Effector CD8-positive, alpha-beta T cell (primary cell): Measurements from ENCODE around the gene KCNG2.

Experiments
- DNase-seq: peaks from one replicate; lab custom pipeline; 2025; lab: John Stamatoyannopoulos, UW

The KCNG2 gene

GRCh38 chr18:79785831-79786230 lies 11.9 kb upstream of the KCNG2 start:
- DNase-seq = no peak

DNA sequence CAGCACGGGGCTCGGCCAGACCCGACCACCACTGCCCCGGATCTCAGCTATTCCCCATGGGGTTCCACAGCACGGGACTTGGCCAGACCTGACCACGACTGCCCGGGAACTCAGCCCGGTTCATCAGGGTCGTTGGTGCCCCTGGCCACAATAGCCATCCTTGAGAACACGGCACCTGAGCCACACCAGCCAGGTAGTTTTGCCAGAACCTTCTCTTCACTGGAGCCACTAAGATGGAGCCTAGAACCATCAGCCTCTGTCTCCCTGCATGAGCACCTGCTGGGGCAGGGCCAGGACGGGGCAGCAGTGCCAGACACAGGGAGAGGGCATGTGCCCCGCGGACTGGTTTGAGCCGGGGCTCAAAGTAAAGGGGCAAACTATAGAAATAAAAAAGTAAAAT lies 11.4 kb upstream of the KCNG2 start:
- no peak for DNase-seq

DNA sequence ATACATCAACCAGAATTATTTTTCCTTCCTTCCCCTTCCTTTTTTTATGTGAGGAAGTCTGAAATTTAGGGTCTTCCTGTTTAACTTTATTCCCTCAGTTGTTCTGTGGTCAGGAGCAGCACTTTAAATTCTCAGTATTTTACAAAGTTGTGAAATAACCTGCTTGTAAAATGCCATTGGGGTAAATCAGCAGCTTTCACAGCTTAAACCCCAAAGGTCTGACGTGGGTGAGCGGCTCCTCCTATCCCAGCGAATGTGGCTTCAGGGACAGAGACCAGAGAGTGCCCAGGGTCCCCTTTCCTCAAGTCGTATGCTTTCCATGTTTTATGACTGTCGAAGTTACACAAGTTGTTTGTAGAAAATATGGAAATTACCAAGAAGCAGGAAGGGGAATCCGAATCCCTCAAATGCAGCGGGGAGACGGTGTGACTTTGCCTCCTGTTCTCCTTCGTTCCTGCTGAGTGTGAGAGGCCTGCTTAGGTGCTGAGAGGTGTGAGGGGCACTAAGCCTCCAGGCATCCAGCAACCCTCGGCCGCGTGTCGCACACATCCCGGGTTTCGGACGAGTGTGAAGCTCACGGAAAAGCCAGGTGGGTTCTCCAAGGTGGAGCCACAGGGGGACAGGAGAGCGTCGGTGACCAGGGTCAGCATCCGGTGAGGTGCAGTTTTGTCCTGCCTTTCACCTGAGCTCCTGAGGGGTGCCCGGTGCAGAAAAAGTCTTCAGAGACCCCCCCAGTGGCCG lies 10.8 kb upstream of the KCNG2 start:
- no peak for DNase-seq

DNA sequence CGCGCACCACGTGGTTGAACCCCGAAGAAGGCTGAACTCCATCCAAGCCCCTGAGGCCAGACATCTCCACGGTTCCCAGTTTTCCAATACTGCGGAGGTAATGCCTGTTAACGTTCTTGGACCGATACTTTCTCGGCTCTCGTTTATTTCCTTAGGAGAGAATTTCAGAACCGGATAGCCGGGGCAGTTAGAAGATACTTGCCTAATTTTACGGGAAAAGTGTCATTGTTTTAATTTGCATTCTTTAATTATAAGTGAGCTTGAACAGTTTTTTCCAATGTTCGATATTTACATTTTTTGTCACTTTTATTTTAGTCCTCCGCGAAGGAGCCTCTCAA lies 10.2 kb upstream of the KCNG2 start:
- no peak for DNase-seq

GRCh38 chr18:79787865-79788733 lies 9.6 kb upstream of the KCNG2 start:
- DNase-seq = no peak

DNA sequence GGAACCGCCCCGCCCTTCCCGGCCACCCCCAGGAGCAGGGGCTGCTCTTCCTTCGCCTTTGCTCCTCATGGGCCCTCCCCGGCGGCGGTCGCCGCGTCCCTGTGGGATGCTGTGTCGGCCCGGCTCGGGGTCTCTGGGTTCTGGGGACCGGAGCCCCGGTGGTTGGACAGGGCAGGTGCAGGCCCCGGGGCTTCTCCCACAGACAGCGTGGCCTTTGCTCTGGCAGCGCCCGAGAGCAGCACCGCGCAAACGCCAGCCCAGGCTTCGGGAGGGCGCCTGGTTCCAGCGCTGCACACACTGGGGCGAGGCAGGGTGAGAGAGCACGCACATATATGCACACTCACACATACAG lies 9.0 kb upstream of the KCNG2 start:
- no peak for DNase-seq

GRCh38 chr18:79789091-79789891 lies 8.4 kb upstream of the KCNG2 start:
- no peak for DNase-seq

GRCh38 chr18:79789901-79790890 lies 7.5 kb upstream of the KCNG2 start:
- no peak for DNase-seq

GRCh38 chr18:79790996-79791972 lies 6.5 kb upstream of the KCNG2 start:
- no peak for DNase-seq

DNA sequence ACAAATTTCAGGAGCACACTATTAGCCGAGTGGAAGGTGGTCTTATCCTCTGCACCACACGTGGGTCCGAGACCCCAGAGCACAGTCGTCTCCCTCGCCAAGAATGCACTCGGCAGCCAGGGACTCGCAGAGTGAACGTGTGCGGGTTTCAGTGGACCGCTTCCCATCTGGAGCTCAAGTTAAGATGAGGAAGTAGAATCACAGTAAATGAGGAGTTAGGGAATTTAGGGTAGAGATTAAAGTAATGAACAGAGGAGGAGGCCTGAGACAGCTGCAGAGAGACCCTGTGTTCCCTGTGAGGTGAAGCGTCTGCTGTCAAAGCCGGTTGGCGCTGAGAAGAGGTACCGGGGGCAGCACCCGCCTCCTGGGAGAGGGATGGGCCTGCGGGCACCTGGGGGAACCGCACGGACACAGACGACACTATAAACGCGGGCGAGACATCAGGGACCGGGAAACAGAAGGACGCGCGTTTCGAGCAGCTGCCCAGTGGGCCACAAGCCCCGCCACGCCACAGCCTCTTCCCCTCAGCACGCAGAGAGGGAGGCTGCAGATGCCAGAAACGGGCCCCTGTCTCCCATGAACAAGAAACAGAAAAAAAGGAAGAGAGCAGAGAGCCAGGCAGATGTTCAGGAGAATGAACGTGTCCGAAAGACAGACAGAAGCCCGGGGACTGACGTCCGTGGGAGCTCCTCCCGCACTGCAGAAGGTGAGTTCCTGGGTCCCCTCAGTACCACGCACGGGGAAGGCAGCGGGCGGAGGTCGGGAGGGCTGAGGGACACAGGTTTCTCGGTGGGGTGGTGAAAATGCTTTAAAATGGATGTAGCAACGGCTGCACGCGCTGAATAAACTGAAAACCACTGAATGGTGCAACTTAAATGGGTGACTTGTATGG lies 5.4 kb upstream of the KCNG2 start:
- no peak for DNase-seq

- no peak for DNase-seq
Observed at GRCh38 chr18:79792988-79793355, 4.8 kb upstream of the KCNG2 start.

DNA sequence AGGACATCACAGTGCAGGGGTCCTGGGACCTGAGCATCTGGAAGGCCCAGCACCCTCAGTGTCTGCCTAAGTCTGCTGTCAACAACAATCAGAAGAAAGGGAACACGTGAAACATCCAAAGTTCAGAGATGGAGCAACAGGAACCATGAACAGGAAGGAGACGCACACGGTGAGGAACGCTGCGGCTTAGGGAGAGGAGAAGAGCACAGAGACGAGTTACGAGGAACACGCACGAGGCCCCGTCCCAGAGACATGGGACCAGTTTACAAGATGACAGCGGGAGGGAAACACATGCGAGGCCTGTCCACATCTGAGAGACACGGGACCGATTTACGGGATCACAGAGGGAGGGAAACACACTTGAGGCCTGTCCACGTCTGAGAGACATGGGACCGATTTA lies 2.9 kb upstream of the KCNG2 start:
- DNase-seq = no peak

GRCh38 chr18:79795446-79795845 lies 2.3 kb upstream of the KCNG2 start:
- DNase-seq = no peak

- DNase-seq = no peak
Observed at GRCh38 chr18:79796016-79796415, 1.7 kb upstream of the KCNG2 start.

DNA sequence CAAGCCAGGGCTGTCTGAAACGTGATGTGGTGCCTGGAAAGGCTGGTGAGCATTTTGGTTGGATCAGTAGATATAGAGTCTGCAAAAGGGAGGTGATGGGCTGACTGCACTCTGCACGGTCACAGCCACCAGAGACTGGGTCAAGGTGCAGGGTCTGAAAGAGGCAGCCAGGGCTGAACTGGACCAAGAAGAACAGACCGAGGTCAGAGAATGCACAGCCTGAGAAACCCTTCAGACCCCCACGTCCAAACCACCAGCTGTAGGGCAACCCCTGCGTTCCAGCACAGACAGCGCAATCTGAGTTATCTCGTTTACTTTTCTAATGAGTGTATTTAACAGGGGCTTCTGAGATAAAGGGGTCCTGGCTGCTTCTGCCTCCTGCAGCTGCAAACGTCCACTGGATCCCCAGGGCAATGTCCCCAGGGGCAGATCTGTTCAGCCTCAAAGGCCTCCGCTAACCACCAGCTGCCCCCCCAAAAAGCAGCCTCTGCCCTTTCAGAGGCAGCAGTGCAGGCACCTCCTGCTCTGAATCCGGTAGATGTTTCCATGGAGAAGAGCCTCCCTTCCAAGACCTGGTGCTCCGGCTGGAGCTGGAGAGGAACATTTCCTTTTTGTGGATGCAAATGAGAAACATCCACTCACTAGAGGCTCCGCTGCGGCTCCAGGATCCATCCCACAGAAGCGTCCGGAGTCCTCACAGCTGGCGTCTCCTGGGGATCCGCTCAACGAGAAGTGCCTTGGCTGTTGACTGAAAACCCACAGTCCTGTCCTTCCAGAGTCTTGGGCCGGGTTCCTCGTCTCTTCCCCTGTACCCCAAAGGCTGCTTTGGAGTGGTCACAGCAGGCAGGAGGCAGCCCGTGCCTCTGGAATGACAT lies 970 bp upstream of the KCNG2 start:
- no peak for DNase-seq

DNA sequence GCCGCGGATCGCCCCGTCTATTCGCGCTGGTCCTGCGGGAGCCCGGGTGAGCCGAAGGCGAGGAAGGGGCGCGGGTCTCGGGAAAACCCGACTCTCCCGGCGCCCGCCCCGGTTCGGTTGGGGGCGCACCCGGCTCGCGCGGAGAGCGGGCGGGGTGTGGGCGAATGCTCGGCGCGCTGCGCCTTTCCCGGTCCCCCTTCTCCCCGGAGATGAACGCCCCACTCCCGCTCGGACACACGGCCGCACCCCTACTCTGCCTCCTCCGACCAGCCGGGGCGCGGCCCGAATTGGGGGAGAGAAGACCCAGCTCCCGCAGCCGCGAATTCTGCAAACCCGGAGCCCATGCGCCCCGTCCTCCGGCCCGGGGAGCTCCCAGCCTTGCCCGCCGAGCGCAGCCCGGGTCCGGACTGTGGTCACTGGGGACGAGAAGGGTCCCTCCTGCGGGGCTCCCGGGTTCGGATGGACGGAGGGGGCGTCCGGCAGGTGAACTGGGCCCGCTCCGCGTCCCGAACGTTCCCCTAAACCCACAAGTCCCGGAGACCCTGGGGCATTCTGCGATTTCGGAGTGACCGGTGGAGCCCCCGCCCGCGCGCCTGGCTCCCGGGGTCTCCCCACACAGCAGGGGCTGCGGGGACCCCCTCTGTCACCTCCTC lies 734 bp downstream of the KCNG2 start:
- DNase-seq = no peak

DNA sequence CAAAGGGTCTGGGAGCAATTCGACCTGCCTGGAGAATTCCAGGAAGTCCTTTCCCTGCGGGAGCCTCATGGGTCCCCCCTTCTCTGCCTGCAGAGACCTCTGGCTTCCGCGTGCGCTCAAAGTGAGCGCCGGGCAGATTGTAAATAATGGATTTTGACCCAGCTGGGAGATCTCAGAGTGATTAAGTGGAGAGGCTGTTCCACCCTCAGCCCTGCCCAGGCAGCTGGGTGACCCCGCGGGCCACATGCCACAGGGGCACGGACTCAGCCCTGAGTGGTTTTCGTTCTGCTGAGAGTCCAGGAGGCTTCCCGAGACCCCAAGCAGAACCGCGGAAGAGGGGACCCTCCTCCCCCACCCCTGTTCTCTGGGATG lies 1.2 kb downstream of the KCNG2 start:
- DNase-seq = no peak
